Rectal smooth muscle tissue (tissue), 1 donor: ENCODE measurements around the gene SNRPA.
A peak's percentile ranks its signal among the peaks of the same experiment; 100 is the strongest.

Experiments
- H3K27ac ChIP-seq: one replicate; pipeline ENCODE4 v1.7.0; 2013; ENCODE audit warnings: low read depth, low read length, inconsistent platforms
- H3K27me3 ChIP-seq: one replicate; pipeline ENCODE4 v1.7.0; 2013; ENCODE audit warnings: low read length; ENCODE audit not compliant: control insufficient read depth, insufficient read depth
- H3K36me3 ChIP-seq: one replicate; pipeline ENCODE4 v1.7.0; 2013; ENCODE audit warnings: low read length; ENCODE audit not compliant: control insufficient read depth, insufficient read depth
- H3K4me1 ChIP-seq: one replicate; pipeline ENCODE4 v1.7.0; 2013; ENCODE audit warnings: low read length; ENCODE audit not compliant: control insufficient read depth, insufficient read depth
- H3K4me3 ChIP-seq: one replicate; pipeline ENCODE4 v1.7.0; 2013; ENCODE audit warnings: low read length
- H3K9ac ChIP-seq: one replicate; pipeline ENCODE4 v1.7.0; 2013; ENCODE audit warnings: low read length

SNRPA gene

GRCh38 chr19:40797963-40798682 is 47.1 kb downstream of the SNRPA start:
- H3K36me3 ChIP-seq = peaks cover 11% of the 10 kb centered on the region
- H3K27ac ChIP-seq = peak overlapping the region; percentile 95
- peak overlapping the region; percentile 71 for H3K4me3 ChIP-seq

GRCh38 chr19:40798683-40799557 is 47.9 kb downstream of the SNRPA start, which contains the start of gene EGLN2:
EGLN2 (plus strand) TSS chr19:40799191; CDS start chr19:40800573, 1,382 bp downstream.
- Histone ChIP-seq H3K27ac (peak within 1 kb of the TSS; percentile 95), H3K4me1 (peaks cover 34% of the 10 kb centered on the region), H3K9ac (peak within 1 kb of the TSS; percentile 78), H3K36me3 (peaks cover 11% of the 10 kb centered on the region), H3K4me3 (peak within 1 kb of the TSS; percentile 84), H3K27me3 (no peaks in the 10 kb centered on the region)

More at GRCh38 chr19:40797963-40798682, 47.1 kb downstream of the SNRPA start:
- H3K9ac ChIP-seq = peak overlapping the region; percentile 38
- H3K4me1 ChIP-seq = peaks cover 28% of the 10 kb centered on the region
- no peaks in the 10 kb centered on the region for H3K27me3 ChIP-seq

- Histone ChIP-seq H3K27ac (peak overlapping the region; percentile 88), H3K36me3 (peaks cover 11% of the 10 kb centered on the region), H3K4me3 (peak overlapping the region; percentile 84), H3K4me1 (peaks cover 42% of the 10 kb centered on the region), H3K27me3 (no peaks in the 10 kb centered on the region), H3K9ac (peak overlapping the region; percentile 78)
Measured at GRCh38 chr19:40799558-40800338, 48.7 kb downstream of the SNRPA start.

- Histone ChIP-seq H3K4me1 (peaks cover 47% of the 10 kb centered on the region), H3K9ac (no peak overlapping the region), H3K36me3 (peaks cover 14% of the 10 kb centered on the region), H3K27me3 (no peaks in the 10 kb centered on the region), H3K4me3 (peak overlapping the region; percentile 84), H3K27ac (peak overlapping the region; percentile 88)
Measured at GRCh38 chr19:40800339-40800996, 49.5 kb downstream of the SNRPA start.

- Histone ChIP-seq H3K4me3 (peak overlapping the region; percentile 84), H3K27me3 (no peaks in the 10 kb centered on the region), H3K9ac (no peak overlapping the region), H3K36me3 (peaks cover 14% of the 10 kb centered on the region), H3K27ac (peak overlapping the region; percentile 18), H3K4me1 (peaks cover 47% of the 10 kb centered on the region)
Measured at GRCh38 chr19:40800997-40801377, 50.0 kb downstream of the SNRPA start.

- peaks cover 47% of the 10 kb centered on the region for H3K4me1 ChIP-seq
- H3K9ac ChIP-seq = peak overlapping the region; percentile 7
- H3K27ac ChIP-seq = peak overlapping the region; percentile 71
Measured at GRCh38 chr19:40801426-40802299, 50.7 kb downstream of the SNRPA start.

GRCh38 chr19:40802300-40803169 is 51.5 kb downstream of the SNRPA start:
- Histone ChIP-seq H3K27me3 (no peaks in the 10 kb centered on the region), H3K4me1 (peaks cover 47% of the 10 kb centered on the region), H3K4me3 (peak overlapping the region; percentile 47), H3K36me3 (peaks cover 15% of the 10 kb centered on the region), H3K27ac (peak overlapping the region; percentile 71), H3K9ac (peak overlapping the region; percentile 7)

More at GRCh38 chr19:40801426-40802299, 50.7 kb downstream of the SNRPA start:
- H3K27me3 ChIP-seq = no peaks in the 10 kb centered on the region
- H3K4me3 ChIP-seq = peak overlapping the region; percentile 84
- peaks cover 14% of the 10 kb centered on the region for H3K36me3 ChIP-seq

- Histone ChIP-seq H3K36me3 (peaks cover 22% of the 10 kb centered on the region), H3K4me3 (peak overlapping the region; percentile 47), H3K27me3 (no peaks in the 10 kb centered on the region), H3K4me1 (peaks cover 45% of the 10 kb centered on the region), H3K27ac (peak overlapping the region; percentile 71), H3K9ac (peak overlapping the region; percentile 3)
Measured at GRCh38 chr19:40803170-40803856, 52.3 kb downstream of the SNRPA start.

- no peaks in the 10 kb centered on the region for H3K27me3 ChIP-seq
- no peak overlapping the region for H3K9ac ChIP-seq
- peak overlapping the region; percentile 1 for H3K4me3 ChIP-seq
- peak overlapping the region; percentile 71 for H3K27ac ChIP-seq
- peaks cover 23% of the 10 kb centered on the region for H3K36me3 ChIP-seq
- peaks cover 45% of the 10 kb centered on the region for H3K4me1 ChIP-seq
Measured at GRCh38 chr19:40803857-40804782, 53.1 kb downstream of the SNRPA start.
